Measurements from ENCODE around the gene FOXF1. TPM values are rescaled to one million over a fixed set of nuclear protein-coding genes. Genes with fewer than 3 reads are reported as not detected.
A peak's percentile ranks its signal among the peaks of the same experiment; 100 is the strongest.

The FOXF1 gene
- total RNA-seq, 1 experiment from 2014 or later: not detected

- H3K27me3 ChIP-seq (ENCODE audit: control insufficient read depth, insufficient read depth, low read length): peaks cover 100% of the 10 kb centered on the region
- peak; percentile 85 for DNase-seq
- no peak overlapping the region for H3K4me3 ChIP-seq (ENCODE audit: insufficient read depth, low read depth, low read length)
- no peaks in the 10 kb centered on the region for H3K36me3 ChIP-seq (replicated peaks; ENCODE audit: control insufficient read depth, insufficient read depth, low read length)
These were observed 13.3 kb upstream of the FOXF1 start for GRCh38 chr16:86496929-86497461.

GRCh38 chr16:86497551-86498021 is 12.7 kb upstream of the FOXF1 start:
- peaks cover 100% of the 10 kb centered on the region for H3K27me3 ChIP-seq (ENCODE audit: control insufficient read depth, insufficient read depth, low read length)
- DNase-seq: peak; percentile 89
- H3K4me3 ChIP-seq (ENCODE audit: insufficient read depth, low read depth, low read length): peak overlapping the region; percentile 10; the same call in 1 of the 2 replicates
- no peaks in the 10 kb centered on the region for H3K36me3 ChIP-seq (replicated peaks; ENCODE audit: control insufficient read depth, insufficient read depth, low read length)

- H3K36me3 ChIP-seq (replicated peaks; ENCODE audit: control insufficient read depth, insufficient read depth, low read length): no peaks in the 10 kb centered on the region
- peak; percentile 86 for DNase-seq
- H3K27me3 ChIP-seq (ENCODE audit: control insufficient read depth, insufficient read depth, low read length): peaks cover 100% of the 10 kb centered on the region
- no peak overlapping the region for H3K4me3 ChIP-seq (ENCODE audit: insufficient read depth, low read depth, low read length)
These were observed 12.1 kb upstream of the FOXF1 start for GRCh38 chr16:86498155-86498670.

- peak; percentile 76 for DNase-seq
- Histone ChIP-seq H3K36me3 (replicated peaks; ENCODE audit: control insufficient read depth, insufficient read depth, low read length) (no peaks in the 10 kb centered on the region), H3K4me3 (ENCODE audit: insufficient read depth, low read depth, low read length) (no peak overlapping the region)
These were observed 11.5 kb upstream of the FOXF1 start for GRCh38 chr16:86498671-86499439.

GRCh38 chr16:86499440-86499786 is 10.9 kb upstream of the FOXF1 start:
- no peak for DNase-seq
- Histone ChIP-seq H3K27me3 (ENCODE audit: control insufficient read depth, insufficient read depth, low read length) (peaks cover 100% of the 10 kb centered on the region), H3K36me3 (replicated peaks; ENCODE audit: control insufficient read depth, insufficient read depth, low read length) (no peaks in the 10 kb centered on the region), H3K4me3 (ENCODE audit: insufficient read depth, low read depth, low read length) (no peak overlapping the region)

More at GRCh38 chr16:86498671-86499439, 11.5 kb upstream of the FOXF1 start:
- H3K27me3 ChIP-seq (ENCODE audit: control insufficient read depth, insufficient read depth, low read length): peaks cover 100% of the 10 kb centered on the region

- H3K36me3 ChIP-seq (replicated peaks; ENCODE audit: control insufficient read depth, insufficient read depth, low read length): no peaks in the 10 kb centered on the region
- peaks cover 100% of the 10 kb centered on the region for H3K27me3 ChIP-seq (ENCODE audit: control insufficient read depth, insufficient read depth, low read length)
- no peak overlapping the region for H3K4me3 ChIP-seq (ENCODE audit: insufficient read depth, low read depth, low read length)
- peak; percentile 69 for DNase-seq
These were observed 10.2 kb upstream of the FOXF1 start for GRCh38 chr16:86499889-86500707.

GRCh38 chr16:86500708-86501510 is 9.4 kb upstream of the FOXF1 start:
- Histone ChIP-seq H3K36me3 (replicated peaks; ENCODE audit: control insufficient read depth, insufficient read depth, low read length) (no peaks in the 10 kb centered on the region), H3K4me3 (ENCODE audit: insufficient read depth, low read depth, low read length) (no peak overlapping the region), H3K27me3 (ENCODE audit: control insufficient read depth, insufficient read depth, low read length) (peaks cover 98% of the 10 kb centered on the region)
- no peak for DNase-seq

GRCh38 chr16:86501989-86502855 is 8.1 kb upstream of the FOXF1 start:
- Histone ChIP-seq H3K27me3 (ENCODE audit: control insufficient read depth, insufficient read depth, low read length) (peaks cover 98% of the 10 kb centered on the region), H3K36me3 (replicated peaks; ENCODE audit: control insufficient read depth, insufficient read depth, low read length) (no peaks in the 10 kb centered on the region), H3K4me3 (ENCODE audit: insufficient read depth, low read depth, low read length) (no peak overlapping the region)
- DNase-seq: no peak

GRCh38 chr16:86502856-86503748 is 7.2 kb upstream of the FOXF1 start:
- Histone ChIP-seq H3K36me3 (replicated peaks; ENCODE audit: control insufficient read depth, insufficient read depth, low read length) (no peaks in the 10 kb centered on the region), H3K4me3 (ENCODE audit: insufficient read depth, low read depth, low read length) (no peak overlapping the region), H3K27me3 (ENCODE audit: control insufficient read depth, insufficient read depth, low read length) (peaks cover 98% of the 10 kb centered on the region)
- no peak for DNase-seq

GRCh38 chr16:86503830-86504229 is 6.5 kb upstream of the FOXF1 start:
- peaks cover 98% of the 10 kb centered on the region for H3K27me3 ChIP-seq (ENCODE audit: control insufficient read depth, insufficient read depth, low read length)
- no peak overlapping the region for H3K4me3 ChIP-seq (ENCODE audit: insufficient read depth, low read depth, low read length)
- DNase-seq: no peak
- no peaks in the 10 kb centered on the region for H3K36me3 ChIP-seq (replicated peaks; ENCODE audit: control insufficient read depth, insufficient read depth, low read length)

GRCh38 chr16:86504315-86505184 is 5.8 kb upstream of the FOXF1 start:
- DNase-seq: no peak
- H3K27me3 ChIP-seq (ENCODE audit: control insufficient read depth, insufficient read depth, low read length): peaks cover 98% of the 10 kb centered on the region
- no peak overlapping the region for H3K4me3 ChIP-seq (ENCODE audit: insufficient read depth, low read depth, low read length)
- no peaks in the 10 kb centered on the region for H3K36me3 ChIP-seq (replicated peaks; ENCODE audit: control insufficient read depth, insufficient read depth, low read length)

Data from H7 (cell line).